ENCODE measurements around the gene CBX4.

Gene CBX4

DNA sequence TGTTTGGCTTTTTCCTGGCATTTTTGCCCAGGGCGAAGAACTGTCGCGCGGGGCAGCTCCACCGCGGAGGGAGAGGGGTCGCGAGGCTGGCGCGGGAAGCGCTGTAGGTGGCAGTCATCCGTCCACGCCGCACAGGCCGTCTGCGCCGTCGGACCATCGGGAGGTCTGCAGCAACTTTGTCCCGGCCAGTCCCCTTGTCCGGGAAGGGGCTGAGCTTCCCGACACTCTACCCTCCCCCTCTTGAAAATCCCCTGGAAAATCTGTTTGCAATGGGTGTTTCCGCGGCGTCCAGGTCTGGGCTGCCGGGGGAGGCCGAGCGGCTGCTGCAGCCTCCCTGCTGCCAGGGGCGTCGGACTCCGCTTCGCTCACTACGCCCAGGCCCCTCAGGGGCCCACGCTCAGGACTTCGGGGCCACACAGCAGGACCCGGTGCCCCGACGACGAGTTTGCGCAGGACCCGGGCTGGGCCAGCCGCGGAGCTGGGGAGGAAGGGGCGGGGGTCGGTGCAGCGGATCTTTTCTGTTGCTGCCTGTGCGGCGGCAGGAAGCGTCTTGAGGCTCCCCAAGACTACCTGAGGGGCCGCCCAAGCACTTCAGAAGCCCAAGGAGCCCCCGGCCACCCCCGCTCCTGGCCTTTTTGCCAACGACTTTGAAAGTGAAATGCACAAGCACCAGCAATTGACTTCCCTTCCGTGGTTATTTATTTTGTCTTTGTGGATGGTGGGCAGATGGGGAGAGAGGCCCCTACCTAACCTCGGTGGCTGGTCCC, 2.3 kb upstream of the CBX4 start:
- no peak for DNase-seq (ENCODE audit: low read depth in 2 of 2)

DNA sequence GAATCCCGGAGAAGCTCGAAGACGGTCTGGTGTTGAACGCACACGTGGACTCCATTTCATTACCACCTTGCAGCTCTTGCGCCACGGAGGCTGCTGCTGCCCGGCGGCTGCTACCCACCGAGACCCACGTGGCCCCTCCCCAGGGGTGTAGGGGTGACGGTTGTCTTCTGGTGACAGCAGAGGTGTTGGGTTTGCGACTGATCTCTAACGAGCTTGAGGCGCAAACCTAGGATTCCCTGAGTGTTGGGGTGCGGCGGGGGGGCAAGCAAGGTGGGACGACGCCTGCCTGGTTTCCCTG, 1.7 kb upstream of the CBX4 start:
- DNase-seq (ENCODE audit: low read depth in 2 of 2): no peak

GRCh38 chr17:79840269-79840988, 1.2 kb upstream of the CBX4 start:
- DNase-seq (ENCODE audit: low read depth in 2 of 2): no peak

DNA sequence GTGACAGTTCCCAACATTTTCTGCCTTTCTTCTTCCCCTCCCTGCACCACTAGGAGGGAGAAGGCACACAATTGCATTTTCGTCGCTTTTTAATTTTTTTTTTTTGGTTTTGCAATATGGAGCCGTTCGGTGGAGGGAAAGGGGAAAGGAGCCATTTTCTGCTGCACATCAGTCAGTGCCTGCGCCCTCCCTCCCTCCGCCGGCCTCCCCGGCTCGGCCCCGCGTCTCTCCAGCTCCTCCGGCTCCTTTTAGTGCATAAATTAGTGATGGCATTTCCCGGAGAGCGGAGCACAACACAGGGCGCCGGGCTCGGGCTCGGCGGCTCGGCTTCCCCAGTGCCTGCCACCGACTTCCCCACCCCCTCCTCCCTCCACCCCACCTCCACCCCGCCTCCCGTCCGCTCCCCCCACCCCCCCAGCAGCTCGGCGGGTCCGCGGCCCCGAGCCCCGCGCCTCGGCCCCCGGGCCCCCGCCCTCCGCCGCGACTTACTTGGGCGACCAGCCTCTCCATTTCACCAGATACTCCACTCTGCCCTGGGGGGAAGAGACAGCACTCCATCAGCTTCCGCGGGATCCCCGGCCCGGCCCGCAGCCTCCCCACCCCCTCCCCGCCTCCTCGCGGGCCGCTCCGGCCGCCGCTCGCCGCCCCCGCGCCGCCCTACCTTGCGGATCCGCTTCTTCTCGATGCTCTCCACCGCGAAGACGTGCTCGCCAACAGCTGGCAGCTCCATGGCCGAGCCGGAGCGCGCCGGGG, 542 bp downstream of the CBX4 start:
- peak in 1 of 2 donors; percentile 41 for DNase-seq (ENCODE audit: low read depth in 2 of 2)

GRCh38 chr17:79837888-79838521, 1.2 kb downstream of the CBX4 start:
- DNase-seq (ENCODE audit: low read depth in 2 of 2): no peak

- no peak for DNase-seq (ENCODE audit: low read depth in 2 of 2)
Observed at GRCh38 chr17:79836972-79837887, 2.0 kb downstream of the CBX4 start.

DNA sequence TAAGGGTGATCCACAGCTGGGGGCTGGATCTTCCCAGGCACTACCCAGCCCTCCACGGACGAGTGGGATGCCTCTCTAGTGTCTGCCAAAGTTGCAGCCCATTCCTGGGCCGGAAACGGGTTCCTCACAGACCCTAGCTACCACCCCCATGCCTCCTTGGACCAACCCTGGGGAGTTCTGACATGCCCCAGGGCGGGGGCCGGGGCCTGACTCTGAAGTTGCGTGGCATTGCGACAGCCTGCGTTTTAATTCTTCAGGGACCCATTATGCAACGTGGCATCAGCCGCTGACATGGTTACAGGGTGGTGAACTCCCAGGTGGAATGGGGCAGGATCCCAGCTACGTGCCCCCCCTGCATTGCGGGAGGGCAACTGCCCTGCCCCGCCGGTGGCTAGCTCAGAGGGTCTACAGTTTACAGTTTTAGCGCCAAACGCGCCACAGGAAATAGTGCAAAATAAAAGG, 2.7 kb downstream of the CBX4 start:
- no peak for DNase-seq (ENCODE audit: low read depth in 2 of 2)

GRCh38 chr17:79835953-79836509, 3.2 kb downstream of the CBX4 start:
- DNase-seq (ENCODE audit: low read depth in 2 of 2): no peak

GRCh38 chr17:79835470-79835899, 3.8 kb downstream of the CBX4 start:
- no peak for DNase-seq (ENCODE audit: low read depth in 2 of 2)

GRCh38 chr17:79834565-79835469, 4.4 kb downstream of the CBX4 start:
- DNase-seq (ENCODE audit: low read depth in 2 of 2): no peak

GRCh38 chr17:79833744-79834564, 5.3 kb downstream of the CBX4 start:
- no peak for DNase-seq (ENCODE audit: low read depth in 2 of 2)

GRCh38 chr17:79833110-79833450, 6.2 kb downstream of the CBX4 start:
- no peak for DNase-seq (ENCODE audit: low read depth in 2 of 2)

GRCh38 chr17:79832218-79833109, 6.8 kb downstream of the CBX4 start:
- DNase-seq (ENCODE audit: low read depth in 2 of 2): no peak

DNA sequence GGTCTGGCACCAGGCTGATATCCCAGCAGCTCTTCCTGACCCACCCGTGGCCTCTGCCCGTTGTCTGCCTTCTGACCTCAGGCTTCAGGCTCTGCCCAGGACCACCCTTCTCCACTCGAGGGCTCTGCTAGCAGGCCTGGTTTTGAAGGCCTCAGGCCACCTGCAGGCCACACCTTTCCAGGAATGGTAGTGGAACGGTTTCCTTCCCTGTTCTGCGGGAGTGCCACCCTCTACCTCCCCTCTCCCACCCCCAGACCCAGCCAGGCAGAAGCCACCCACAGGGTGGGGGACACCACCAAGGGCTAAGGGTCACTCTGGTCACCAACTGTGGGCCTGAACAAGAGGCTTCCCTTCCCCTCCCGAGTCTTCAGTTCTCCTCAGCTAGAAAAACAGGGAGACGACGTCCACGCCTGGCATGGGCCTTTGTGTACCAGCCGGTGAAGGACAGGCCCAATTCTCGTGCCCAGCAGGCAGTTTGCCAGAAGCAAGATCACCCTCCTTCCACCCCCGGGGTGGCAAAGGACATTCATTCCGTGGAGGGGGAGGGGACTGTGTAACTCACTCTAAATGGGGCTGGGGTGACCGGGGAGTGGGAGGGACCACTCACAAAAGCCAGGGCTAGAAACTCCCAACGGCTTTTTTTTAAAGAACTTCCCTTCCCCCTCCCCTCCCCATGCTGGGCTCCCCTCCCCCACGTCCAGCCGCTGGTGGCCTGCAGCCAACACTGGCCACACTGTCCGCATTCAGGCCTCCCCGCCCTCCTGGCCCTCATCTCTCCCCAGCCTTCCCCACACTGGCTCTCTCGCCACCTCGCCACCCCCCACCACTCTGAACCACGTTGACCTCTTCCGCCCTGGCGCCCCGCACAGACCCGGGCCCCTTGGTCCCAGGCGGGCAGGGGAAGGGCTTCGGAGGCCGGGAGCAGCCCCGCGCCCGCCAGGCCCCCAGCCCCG, 7.7 kb downstream of the CBX4 start:
- no peak for DNase-seq (ENCODE audit: low read depth in 2 of 2)

DNA sequence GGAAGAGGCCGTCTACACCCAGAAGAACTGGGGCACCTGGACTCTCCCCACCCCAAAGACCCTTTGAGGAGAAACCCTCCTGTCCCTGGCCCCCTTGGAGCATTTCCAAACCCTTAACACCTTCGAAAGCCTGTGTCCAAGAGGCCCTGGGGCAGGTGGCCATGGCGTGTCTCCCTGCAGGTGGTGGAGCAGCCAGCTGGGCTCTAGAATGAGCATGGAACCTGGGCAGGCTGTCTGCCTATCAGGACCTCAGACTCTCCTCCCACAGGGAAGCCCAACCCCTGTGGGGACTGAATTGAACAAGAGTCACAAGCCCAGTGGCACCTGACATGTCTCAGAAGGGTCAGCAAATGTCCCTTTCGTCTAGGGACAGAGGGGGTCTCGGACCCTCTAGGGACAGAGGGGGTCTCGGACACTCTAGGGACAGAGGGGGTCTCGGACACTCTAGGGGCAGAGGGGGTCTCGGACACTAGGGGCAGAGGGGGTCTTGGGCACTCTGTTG, 8.4 kb downstream of the CBX4 start:
- no peak for DNase-seq (ENCODE audit: low read depth in 2 of 2)

GRCh38 chr17:79830303-79830702, 8.9 kb downstream of the CBX4 start:
- no peak for DNase-seq (ENCODE audit: low read depth in 2 of 2)

DNA sequence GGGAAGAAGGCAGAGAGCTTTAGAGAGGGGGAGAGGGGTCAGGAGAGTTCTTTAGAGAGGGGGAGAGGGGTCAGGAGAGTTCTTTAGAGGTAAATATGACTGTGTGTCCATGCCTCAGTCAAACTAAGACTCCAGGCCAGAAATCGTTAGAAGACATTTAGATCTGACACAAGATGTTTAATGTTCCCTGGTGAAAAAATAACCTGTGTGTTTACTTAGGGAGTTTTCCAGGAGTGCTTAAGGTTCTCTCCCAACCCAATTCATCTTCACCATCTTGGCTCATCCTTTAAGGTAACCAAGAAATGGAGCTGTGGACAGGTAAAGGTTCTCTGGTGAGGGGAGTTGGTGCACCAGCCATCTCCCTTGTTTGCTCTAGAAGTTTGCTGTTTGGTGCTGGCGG, 9.8 kb downstream of the CBX4 start:
- no peak for DNase-seq (ENCODE audit: low read depth in 2 of 2)

Data from stimulated activated CD4-positive, alpha-beta T cell treated with anti-CD3 and anti-CD28 coated beads, Interleukin-4, amount 100 ng/mL, for 48 hours (primary cell).